GM19025 (cell line): ENCODE results near the gene PIK3R5.

Experiments
- ATAC-seq: cut with Tn5 transposase; IDR thresholded peaks from one replicate; pipeline ENCODE4 v1.9.1; 2021; ENCODE audit warnings: mild to moderate bottlenecking, low read depth, moderate library complexity; ENCODE audit not compliant: unreplicated experiment

PIK3R5 gene

GRCh38 chr17:8900626-8901585, 64.6 kb downstream of the PIK3R5 start:
- peak; percentile 44 for ATAC-seq

GRCh38 chr17:8900207-8900606, 65.3 kb downstream of the PIK3R5 start:
- no peak for ATAC-seq

- no peak for ATAC-seq
Measured at GRCh38 chr17:8898636-8899035, 66.9 kb downstream of the PIK3R5 start.

GRCh38 chr17:8898126-8898525, 67.4 kb downstream of the PIK3R5 start:
- ATAC-seq, result no peak

- ATAC-seq, result no peak
Measured at GRCh38 chr17:8896641-8897635, 68.6 kb downstream of the PIK3R5 start.

GRCh38 chr17:8896087-8896486, 69.4 kb downstream of the PIK3R5 start:
- no peak for ATAC-seq

- no peak for ATAC-seq
Measured at GRCh38 chr17:8894673-8895578, 70.6 kb downstream of the PIK3R5 start.

GRCh38 chr17:8894202-8894671, 71.3 kb downstream of the PIK3R5 start:
- no peak for ATAC-seq

- no peak for ATAC-seq
Measured at GRCh38 chr17:8893621-8894201, 71.8 kb downstream of the PIK3R5 start.

- ATAC-seq, result no peak
Measured at GRCh38 chr17:8893059-8893458, 72.4 kb downstream of the PIK3R5 start.

- ATAC-seq, result no peak
Measured at GRCh38 chr17:8892338-8892690, 73.2 kb downstream of the PIK3R5 start.

GRCh38 chr17:8890671-8891070, 74.8 kb downstream of the PIK3R5 start:
- no peak for ATAC-seq

- no peak for ATAC-seq
Measured at GRCh38 chr17:8889458-8890210, 75.9 kb downstream of the PIK3R5 start.

- no peak for ATAC-seq
Measured at GRCh38 chr17:8888704-8889302, 76.7 kb downstream of the PIK3R5 start.

GRCh38 chr17:8887834-8888703, 77.4 kb downstream of the PIK3R5 start:
- no peak for ATAC-seq

- ATAC-seq, result no peak
Measured at GRCh38 chr17:8887301-8887700, 78.2 kb downstream of the PIK3R5 start.

GRCh38 chr17:8885967-8886684, 79.4 kb downstream of the PIK3R5 start:
- no peak for ATAC-seq
